Mononuclear cell (primary cell): Measurements from ENCODE around the gene FADS2. TPM values are rescaled to one million over a fixed set of nuclear protein-coding genes. Genes with fewer than 3 reads are reported as not detected.

Source experiments
- H3K27me3 ChIP-seq: 2 replicates; pipeline ENCODE4 v1.6.0; 2011; ENCODE audit warnings: low read length, control low read depth; ENCODE audit not compliant: insufficient read depth
- H3K4me1 ChIP-seq: 2 replicates; pipeline ENCODE4 v1.5.1; 2011; ENCODE audit warnings: mild to moderate bottlenecking, low read length, control low read depth; ENCODE audit not compliant: insufficient read depth
- H3K4me3 ChIP-seq: 2 replicates; pipeline ENCODE4 v1.5.1; 2011; ENCODE audit warnings: mild to moderate bottlenecking, low read length, moderate library complexity
- H3K9me3 ChIP-seq: 2 replicates; pipeline ENCODE4 v1.5.1; 2011; ENCODE audit warnings: low read depth, mild to moderate bottlenecking, control low read depth, low read length
- total RNA-seq: library from RNA; depleted of rRNA; stranded (reverse); fragments of >200 nt; gene quantifications from one replicate; pipeline ENCODE4 v1.2.3, GENCODE V29; 2012

Gene FADS2
- total RNA-seq, 1 donor: 12.8 TPM

GRCh38 chr11:61810671-61811175 lies 17.4 kb upstream of the FADS2 start:
- H3K27me3 ChIP-seq: no peaks in the 10 kb centered on the region
- peaks cover 13% of the 10 kb centered on the region for H3K4me1 ChIP-seq
- no peak overlapping the region for H3K4me3 ChIP-seq
- no peaks in the 10 kb centered on the region for H3K9me3 ChIP-seq

DNA sequence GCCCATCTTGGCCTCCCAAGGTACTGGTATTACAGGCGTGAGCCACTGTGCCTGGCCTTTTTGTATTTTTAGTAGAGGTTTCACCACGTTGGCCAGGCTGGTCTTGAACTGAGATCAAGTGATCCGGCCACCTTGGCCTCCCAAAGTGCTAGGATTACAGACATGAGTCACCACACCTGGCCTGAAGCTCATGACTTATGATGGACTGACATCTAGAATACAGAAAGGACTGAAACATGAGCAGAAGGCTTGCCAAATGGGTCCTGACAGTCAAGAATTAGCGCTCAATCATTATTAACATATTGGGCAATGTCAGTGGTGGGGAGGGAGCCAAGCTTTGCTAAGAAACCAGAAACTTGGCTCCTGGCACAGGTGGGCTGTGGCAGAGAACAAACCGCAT lies 16.3 kb upstream of the FADS2 start:
- no peak overlapping the region for H3K4me3 ChIP-seq
- H3K27me3 ChIP-seq: no peaks in the 10 kb centered on the region
- H3K9me3 ChIP-seq: no peaks in the 10 kb centered on the region
- H3K4me1 ChIP-seq: peaks cover 23% of the 10 kb centered on the region

DNA sequence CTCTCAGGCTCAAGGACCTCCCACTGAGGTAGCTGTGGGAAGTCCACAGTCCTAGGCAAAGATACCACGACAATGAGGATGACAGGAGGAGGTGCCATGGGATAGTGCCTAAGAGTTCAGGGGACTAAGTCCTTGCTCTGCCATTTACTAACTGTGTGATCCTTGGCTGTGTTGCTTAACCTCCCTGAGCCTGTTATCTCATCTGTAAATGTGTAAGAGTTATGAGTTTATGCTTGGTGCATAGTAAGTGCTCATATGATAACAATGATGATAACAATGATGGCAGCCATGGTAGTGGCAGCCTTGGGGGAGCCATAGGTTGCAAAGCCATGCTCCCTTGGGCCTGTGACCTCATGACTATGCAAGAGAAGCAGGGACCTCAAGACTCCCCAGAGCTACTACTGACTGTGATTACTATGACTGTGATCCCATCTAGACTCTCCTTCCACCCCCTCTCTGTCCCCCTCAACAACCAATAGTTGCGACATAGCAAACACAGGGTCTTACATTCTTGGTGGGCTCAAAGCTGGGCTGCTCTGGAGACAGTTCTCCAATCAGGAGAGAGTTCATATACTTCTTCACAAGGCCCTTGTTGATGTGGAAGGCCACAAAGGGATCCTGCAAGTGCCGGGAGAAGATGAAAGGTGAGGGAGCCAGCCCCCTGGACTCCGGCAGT lies 15.2 kb upstream of the FADS2 start:
- peaks cover 3% of the 10 kb centered on the region for H3K27me3 ChIP-seq
- no peak overlapping the region for H3K4me3 ChIP-seq
- H3K4me1 ChIP-seq: peaks cover 29% of the 10 kb centered on the region
- H3K9me3 ChIP-seq: no peaks in the 10 kb centered on the region

GRCh38 chr11:61814247-61814957 lies 13.7 kb upstream of the FADS2 start:
- Histone ChIP-seq H3K4me1 (peaks cover 29% of the 10 kb centered on the region), H3K4me3 (peak overlapping the region; percentile 45)

GRCh38 chr11:61814958-61815789 lies 12.9 kb upstream of the FADS2 start:
- Histone ChIP-seq H3K27me3 (peaks cover 3% of the 10 kb centered on the region), H3K4me3 (peak overlapping the region; percentile 45), H3K4me1 (peaks cover 29% of the 10 kb centered on the region), H3K9me3 (no peaks in the 10 kb centered on the region)

More at GRCh38 chr11:61814247-61814957, 13.7 kb upstream of the FADS2 start:
- peaks cover 3% of the 10 kb centered on the region for H3K27me3 ChIP-seq
- H3K9me3 ChIP-seq: no peaks in the 10 kb centered on the region

DNA sequence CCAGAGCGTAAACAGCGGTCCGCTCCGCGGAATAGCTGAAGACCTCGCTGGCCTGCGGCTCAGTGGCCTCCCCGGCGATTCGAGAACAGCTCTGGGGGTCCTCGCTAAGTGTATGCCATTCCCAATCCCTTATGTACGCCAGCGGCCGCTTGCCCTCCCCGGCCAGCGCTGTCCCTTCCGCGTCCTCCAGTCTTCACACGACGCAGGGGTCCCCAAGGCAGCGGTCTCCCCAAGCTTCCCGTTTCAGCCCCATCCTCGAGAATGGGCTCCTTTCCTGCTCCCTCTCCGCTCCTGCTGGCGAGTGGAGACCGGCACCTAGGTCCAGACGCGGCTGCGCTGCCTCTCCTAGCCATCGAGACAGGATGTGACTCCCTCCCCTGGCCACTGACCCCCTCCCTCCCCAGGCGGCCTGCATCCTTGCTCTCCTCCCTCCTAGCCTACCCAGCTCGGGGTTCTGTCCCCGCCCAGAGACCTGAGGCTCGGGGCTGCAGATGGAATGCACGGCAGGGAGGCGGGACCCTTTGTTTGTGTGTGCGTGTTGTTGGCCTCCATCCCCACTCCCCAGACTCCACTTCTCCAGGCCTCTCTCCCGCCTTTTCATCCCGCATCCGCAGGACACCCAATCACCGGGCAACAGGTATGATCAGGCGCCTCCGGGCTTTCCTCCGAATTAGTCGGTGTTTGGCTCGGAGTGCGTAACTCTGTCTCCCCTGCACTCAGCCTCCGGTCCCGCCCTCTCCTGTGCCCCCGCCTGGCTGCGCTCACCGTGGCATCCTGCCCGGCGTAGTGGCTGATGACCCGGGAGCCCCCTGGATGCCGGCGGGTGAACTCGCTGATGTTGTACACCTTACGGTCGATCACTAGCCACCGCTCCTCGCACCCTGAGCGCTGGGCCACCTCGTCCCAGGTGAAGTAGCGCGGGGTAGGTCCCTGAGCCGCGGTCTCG lies 12.0 kb upstream of the FADS2 start:
- Histone ChIP-seq H3K9me3 (no peaks in the 10 kb centered on the region), H3K27me3 (peaks cover 3% of the 10 kb centered on the region), H3K4me3 (peak overlapping the region; percentile 45), H3K4me1 (peaks cover 29% of the 10 kb centered on the region)

DNA sequence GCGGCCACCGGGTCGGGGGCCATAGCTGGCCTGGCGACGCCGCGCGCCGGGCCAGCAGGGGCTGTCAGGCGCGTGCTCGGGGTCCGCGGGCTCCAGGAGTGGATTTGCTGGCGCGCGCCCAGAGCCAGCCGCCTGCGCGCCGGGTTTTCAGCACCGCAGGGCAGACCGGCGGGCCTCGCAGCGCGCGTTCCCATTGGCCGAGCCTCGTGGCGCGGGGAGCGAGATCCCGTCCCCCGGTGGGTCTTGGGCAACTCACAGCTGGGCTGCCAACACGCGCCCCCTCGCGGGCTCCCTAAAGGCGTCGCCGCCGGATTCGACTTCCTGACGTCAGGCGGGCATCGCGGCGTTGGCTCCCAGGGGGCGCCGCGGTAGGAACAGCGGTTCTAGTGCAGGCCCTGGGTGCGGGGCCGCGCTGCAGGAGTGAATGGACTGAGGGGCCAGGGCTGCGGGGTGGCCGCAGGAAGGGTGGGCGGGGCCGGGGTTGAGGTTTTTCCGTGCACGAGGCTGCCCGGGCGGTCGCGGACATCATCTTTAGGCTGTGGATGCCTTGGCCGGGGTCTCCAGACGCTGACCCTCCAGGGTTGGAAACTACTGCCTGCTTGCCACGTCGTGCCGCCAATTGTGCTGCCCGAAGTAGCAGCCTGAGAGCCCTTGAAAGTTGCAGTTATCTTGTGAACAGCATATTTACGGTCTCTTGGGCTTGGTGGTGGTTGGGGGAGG lies 11.2 kb upstream of the FADS2 start, which contains the start of gene FADS1:
Gene FADS1, minus strand, starts transcription at position 268 of the 720 bp plus-strand sequence. Its CDS starts 74 bp downstream, at position 194.
- peaks cover 3% of the 10 kb centered on the region for H3K27me3 ChIP-seq
- peaks cover 29% of the 10 kb centered on the region for H3K4me1 ChIP-seq
- peak within 1 kb of the TSS; percentile 45 for H3K4me3 ChIP-seq
- H3K9me3 ChIP-seq: no peaks in the 10 kb centered on the region

DNA sequence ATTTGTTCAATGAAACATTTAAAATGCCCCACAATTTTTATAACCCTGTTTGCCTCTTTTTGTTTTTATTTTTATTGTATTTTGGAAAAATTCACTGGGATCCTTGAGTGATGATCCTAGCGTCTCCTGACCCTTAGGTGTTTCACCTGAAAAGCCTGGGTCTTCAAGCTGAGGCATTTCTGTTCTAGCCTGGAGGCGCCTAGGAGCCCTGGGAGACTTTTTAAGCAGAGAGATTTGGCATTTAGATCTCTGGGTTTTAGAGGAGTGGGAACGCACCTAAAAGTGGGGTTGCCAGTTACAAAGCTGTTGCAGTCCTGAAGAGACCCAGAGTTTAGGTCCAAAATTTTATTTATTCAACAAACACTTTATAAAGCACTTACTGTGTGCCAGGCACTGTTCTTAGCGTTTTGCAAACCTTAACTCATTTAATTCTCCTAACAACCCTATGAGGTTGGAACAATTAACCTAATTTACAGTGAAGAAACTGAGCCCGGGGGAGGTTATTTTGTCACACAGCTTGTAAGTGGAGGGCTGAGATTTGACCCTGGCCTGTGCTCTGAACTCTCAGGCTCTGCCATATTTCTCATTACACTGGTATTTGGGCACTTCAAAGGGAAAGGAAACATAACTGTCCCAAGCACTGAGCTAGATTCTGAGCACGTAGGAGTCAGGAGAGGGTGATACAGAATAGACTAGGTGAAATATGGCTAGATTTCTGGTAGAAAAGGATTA lies 10.5 kb upstream of the FADS2 start:
- Histone ChIP-seq H3K4me3 (no peak overlapping the region), H3K27me3 (peaks cover 3% of the 10 kb centered on the region), H3K4me1 (peaks cover 29% of the 10 kb centered on the region), H3K9me3 (no peaks in the 10 kb centered on the region)

DNA sequence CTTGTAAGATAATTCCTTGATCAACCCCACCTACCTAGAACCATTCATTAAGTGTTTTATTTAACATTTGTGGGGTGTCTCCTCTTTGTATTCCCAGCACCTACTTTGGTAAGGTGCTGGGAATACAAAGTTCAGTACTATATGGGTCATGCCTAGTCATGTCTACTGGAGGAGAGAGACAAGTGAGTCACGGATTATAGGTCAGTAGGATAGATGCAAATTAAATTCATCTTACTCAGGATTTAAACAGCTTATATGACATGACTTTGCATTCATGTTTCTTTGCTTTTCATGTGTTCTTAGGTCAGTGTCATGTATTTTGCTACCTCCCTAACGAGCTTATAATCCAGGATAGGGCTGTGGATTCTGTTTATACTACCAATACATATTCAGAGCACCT lies 7.9 kb upstream of the FADS2 start:
- Histone ChIP-seq H3K4me3 (no peak overlapping the region), H3K4me1 (peaks cover 22% of the 10 kb centered on the region), H3K9me3 (no peaks in the 10 kb centered on the region), H3K27me3 (peaks cover 3% of the 10 kb centered on the region)

- H3K4me3 ChIP-seq: peak overlapping the region; percentile 41
- H3K27me3 ChIP-seq: peaks cover 5% of the 10 kb centered on the region
- peaks cover 54% of the 10 kb centered on the region for H3K4me1 ChIP-seq
- H3K9me3 ChIP-seq: no peaks in the 10 kb centered on the region
These were observed 1.1 kb upstream of the FADS2 start for GRCh38 chr11:61826930-61827570.

DNA sequence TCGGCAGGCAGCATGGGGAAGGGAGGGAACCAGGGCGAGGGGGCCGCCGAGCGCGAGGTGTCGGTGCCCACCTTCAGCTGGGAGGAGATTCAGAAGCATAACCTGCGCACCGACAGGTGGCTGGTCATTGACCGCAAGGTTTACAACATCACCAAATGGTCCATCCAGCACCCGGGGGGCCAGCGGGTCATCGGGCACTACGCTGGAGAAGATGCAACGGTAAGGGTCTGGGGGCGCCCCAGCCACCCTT lies 204 bp downstream of the FADS2 start:
- Histone ChIP-seq H3K4me1 (peaks cover 59% of the 10 kb centered on the region), H3K27me3 (peaks cover 5% of the 10 kb centered on the region), H3K4me3 (peak overlapping the region; percentile 41), H3K9me3 (no peaks in the 10 kb centered on the region)

GRCh38 chr11:61828629-61829407 lies 718 bp downstream of the FADS2 start:
- H3K27me3 ChIP-seq: peaks cover 5% of the 10 kb centered on the region
- no peaks in the 10 kb centered on the region for H3K9me3 ChIP-seq
- peak overlapping the region; percentile 41 for H3K4me3 ChIP-seq
- peaks cover 63% of the 10 kb centered on the region for H3K4me1 ChIP-seq
